A549 (cell line): Measurements from ENCODE around the gene EIF2S3B. TPM values are rescaled to one million over a fixed set of nuclear protein-coding genes. Genes with fewer than 3 reads are reported as not detected.

ENCODE experiments used
- ATAC-seq, 2 experiments: fragments of 200-7000 bp in 1 of 2; fragments of >200 bp in 1 of 2; cut with Nextera tagmentation in 1 of 2; cut with Tn5 transposase in 1 of 2; 3 replicates each; pipeline versions ENCODE4 v1.8.0 to v1.9.1; 2018 to 2020; ENCODE audit warnings: mild to moderate bottlenecking in 1 of 2, moderate library complexity in 1 of 2
- CTCF ChIA-PET: fragments of 300-600 bp; sonication (Branson Sonifier 250); formaldehyde crosslinking; extraction: SDS; loops from one replicate; lab custom pipeline; 2021; ENCODE audit warnings: antibody characterized with exemption, inconsistent platforms; lab: Yijun Ruan, JAX
- POLR2A ChIA-PET: fragments of 350-600 bp; formaldehyde crosslinking; extraction: SDS; loops from one replicate; lab custom pipeline; 2021; ENCODE audit warnings: antibody characterized with exemption, inconsistent platforms; lab: Yijun Ruan, JAX
- DNase-seq, 2 experiments: peaks; one replicate each; pipeline versions ENCODE4 v3.0.0 to v3.0.0-alpha.2; 2011 to 2016; ENCODE audit warnings: low read depth in 1 of 2, low spot score in 1 of 2
- FAIRE-seq: peaks from 2 replicates; lab custom pipeline; 2011; peaks lifted over from hg19 to GRCh38; lab: Jason Lieb, UNC
- H3K27ac ChIP-seq, 2 experiments: fragments of >200 bp; sonication (Bioruptor Twin); formaldehyde crosslinking; 3 replicates each; pipeline ENCODE4 v1.5.1; 2016 to 2017
- H3K4me1 ChIP-seq: fragments of >200 bp; sonication (Bioruptor Twin); formaldehyde crosslinking; 3 replicates; pipeline ENCODE4 v1.6.1; 2016
- H3K4me2 ChIP-seq: fragments of >200 bp; sonication (Bioruptor Twin); formaldehyde crosslinking; 3 replicates; pipeline ENCODE4 v1.6.1; 2016
- H3K4me3 ChIP-seq: fragments of >200 bp; sonication (Bioruptor Twin); formaldehyde crosslinking; 3 replicates; pipeline ENCODE4 v1.5.1; 2016
- H3K9me3 ChIP-seq: fragments of >200 bp; sonication (Bioruptor Twin); formaldehyde crosslinking; 3 replicates; pipeline ENCODE4 v1.6.1; 2016
- ATOH8 ChIP-seq: fragments of 250-450 bp; sonication (Bioruptor Pico); IDR thresholded peaks from 2 replicates; pipeline ENCODE4 v1.5.0; 2020; ENCODE audit warnings: low read depth, mild to moderate bottlenecking, moderate library complexity
- CBX8 ChIP-seq: fragments of 200-600 bp; sonication (generic); IDR thresholded peaks from 2 replicates; pipeline ENCODE4 v1.6.1; 2016
- CHD2 ChIP-seq: fragments of 150-350 bp; IDR thresholded peaks from 2 replicates; pipeline ENCODE4 v1.6.1; 2014; ENCODE audit warnings: low read length; ENCODE audit not compliant: partially characterized antibody
- E2F6 ChIP-seq: IDR thresholded peaks from 2 replicates; pipeline ENCODE4 v1.6.1; 2012; ENCODE audit warnings: low read depth, borderline replicate concordance
- EHMT2 ChIP-seq: fragments of 200-600 bp; sonication (generic); IDR thresholded peaks from 2 replicates; pipeline ENCODE4 v1.6.1; 2016; ENCODE audit warnings: antibody characterized with exemption, low read depth, mild to moderate bottlenecking, moderate library complexity
- ELK1 ChIP-seq: fragments of 150-350 bp; IDR thresholded peaks from 2 replicates; pipeline ENCODE4 v1.6.1; 2014; ENCODE audit warnings: low read depth, mild to moderate bottlenecking, low read length
- ESRRA ChIP-seq: fragments of 150-350 bp; IDR thresholded peaks from 2 replicates; pipeline ENCODE4 v1.6.1; 2014; ENCODE audit warnings: mild to moderate bottlenecking, low read length, borderline replicate concordance
- GATA3 ChIP-seq: IDR thresholded peaks from 2 replicates; pipeline ENCODE4 v1.6.1; 2012; ENCODE audit warnings: borderline replicate concordance
- HES2 ChIP-seq: fragments of >200 bp; sonication (Bioruptor Twin); formaldehyde crosslinking; IDR thresholded peaks from 2 replicates; pipeline ENCODE4 v1.6.1; 2016
- HEYL ChIP-seq: fragments of 250-450 bp; sonication (Bioruptor Pico); IDR thresholded peaks from 2 replicates; pipeline ENCODE4 v1.8.0; 2021; ENCODE audit warnings: mild to moderate bottlenecking, moderate library complexity
- HOXB13 ChIP-seq: fragments of 250-450 bp; sonication (Bioruptor Pico); IDR thresholded peaks from 2 replicates; pipeline ENCODE4 v1.5.0; 2020; ENCODE audit warnings: low read depth, mild to moderate bottlenecking, moderate library complexity
- HOXB5 ChIP-seq: fragments of 250-450 bp; sonication (Bioruptor Pico); IDR thresholded peaks from 2 replicates; pipeline ENCODE4 v1.5.0; 2020; ENCODE audit warnings: mild to moderate bottlenecking, moderate library complexity
- JUNB ChIP-seq: fragments of >200 bp; sonication (Bioruptor Twin); formaldehyde crosslinking; IDR thresholded peaks from 2 replicates; pipeline ENCODE4 v1.6.1; 2016
- KDM1A ChIP-seq: fragments of 200-600 bp; sonication (generic); IDR thresholded peaks from 2 replicates; pipeline ENCODE4 v1.6.1; 2016; ENCODE audit warnings: low read depth, mild to moderate bottlenecking
- MAX ChIP-seq: IDR thresholded peaks from 2 replicates; pipeline ENCODE4 v1.6.1; 2012
- MAZ ChIP-seq: fragments of 150-350 bp; IDR thresholded peaks from 2 replicates; pipeline ENCODE4 v1.6.1; 2014; ENCODE audit warnings: antibody characterized with exemption, low read depth, low read length, borderline replicate concordance
- MYC ChIP-seq: IDR thresholded peaks from 2 replicates; pipeline ENCODE4 v1.6.1; 2012; ENCODE audit warnings: mild to moderate bottlenecking, inconsistent platforms, low read length, improper control_type of control experiment, borderline replicate concordance
- NPAS2 ChIP-seq: fragments of 250-450 bp; sonication (Bioruptor Pico); IDR thresholded peaks from 2 replicates; pipeline ENCODE4 v1.8.0; 2022; ENCODE audit warnings: mild to moderate bottlenecking, moderate library complexity, borderline replicate concordance
- NR3C1 ChIP-seq: fragments of >200 bp; sonication (Bioruptor Twin); formaldehyde crosslinking; IDR thresholded peaks from 3 replicates; pipeline ENCODE4 v1.6.1; 2017
- PBX3 ChIP-seq: IDR thresholded peaks from 2 replicates; pipeline ENCODE4 v1.6.1; 2012
- POLR2A ChIP-seq: IDR thresholded peaks from 2 replicates; pipeline ENCODE4 v1.6.1; 2012; ENCODE audit warnings: mild to moderate bottlenecking, low read length
- RARB ChIP-seq: fragments of 250-450 bp; sonication (Bioruptor Pico); IDR thresholded peaks from 2 replicates; pipeline ENCODE4 v1.8.0; 2021; ENCODE audit warnings: mild to moderate bottlenecking, moderate library complexity
- RCOR1 ChIP-seq: fragments of 150-350 bp; IDR thresholded peaks from 2 replicates; pipeline ENCODE4 v1.6.1; 2014; ENCODE audit warnings: antibody characterized with exemption, low read length, low read depth
- REST ChIP-seq: fragments of 200-600 bp; sonication (generic); IDR thresholded peaks from 2 replicates; pipeline ENCODE4 v1.6.1; 2016; ENCODE audit warnings: antibody characterized with exemption, mild to moderate bottlenecking, moderate library complexity
- TP53 ChIP-seq: fragments of 250-450 bp; sonication (Bioruptor Pico); IDR thresholded peaks from 2 replicates; pipeline ENCODE4 v1.5.0; 2021; ENCODE audit warnings: mild to moderate bottlenecking, moderate library complexity
- USF2 ChIP-seq: fragments of 450-650 bp; IDR thresholded peaks from 2 replicates; pipeline ENCODE4 v1.6.1; 2014; ENCODE audit warnings: antibody characterized with exemption
- ZNF302 ChIP-seq: fragments of 250-450 bp; sonication (Bioruptor Pico); IDR thresholded peaks from 2 replicates; pipeline ENCODE4 v1.9.0; 2021; ENCODE audit warnings: inconsistent platforms, mild to moderate bottlenecking, moderate library complexity
- ZSCAN20 ChIP-seq: fragments of 250-450 bp; sonication (Bioruptor Pico); IDR thresholded peaks from 2 replicates; pipeline ENCODE4 v1.8.0; 2022; ENCODE audit warnings: mild to moderate bottlenecking, moderate library complexity
- WGBS: methylation state at CpG from one replicate; pipeline ENCODE4 v1.1.6; 2017; ENCODE audit errors: missing lambda C conversion rate; 5-methylcytosine and 5-hydroxymethylcytosine counted together
- polyA plus RNA-seq, 4 experiments: library from polyadenylated mRNA; depleted of rRNA in 3 of 4; stranded (reverse); fragments of >200 nt; fragmentation: RNase III in 1 of 4; extraction: RNeasy Plus Mini Kit Qiagen cat#74134 plus additional on column Dnase treatment in 1 of 4; gene quantifications; 2 replicates in 3 of 4; 3 replicates in 1 of 4; pipeline ENCODE4 v1.2.3, GENCODE V29; 2011 to 2017

The EIF2S3B gene
- polyA plus RNA-seq, 2 of the 4 experiments (the other 2 are of a cell fraction), result 0.93 to 1.1 TPM

- DNase-seq, result no peak
- no peak for FAIRE-seq
- H3K9me3 ChIP-seq, result no peaks in the 10 kb centered on the region
- H3K4me2 ChIP-seq, result no peak overlapping the region
- TF ChIP-seq NR3C1 (no peak), REST (no peak), GATA3 (no peak), HOXB5 (no peak), EHMT2 (no peak), NPAS2 (CRISPR knock-in tag) (no peak), MAX (no peak), HES2 (no peak), TP53 (CRISPR knock-in tag) (no peak), KDM1A (no peak), USF2 (no peak), RARB (CRISPR knock-in tag) (no peak), CHD2 (no peak), CBX8 (no peak), MAZ (no peak), PBX3 (no peak)
- 68% methylated on average over 6 of the region's 6 CpGs for WGBS
- CTCF ChIA-PET, result interaction anchor here (0.7 kb wide), 1 partner anchor 117 kb away, joined by 3 read pairs; no protein-coding TSS in a partner anchor
- no peak overlapping the region for H3K4me3 ChIP-seq
- H3K27ac ChIP-seq, result no peak overlapping the region
- POLR2A ChIA-PET, result no interaction called here
- no peak for ATAC-seq
- no peaks in the 10 kb centered on the region for H3K4me1 ChIP-seq
These were observed 51.6 kb downstream of the EIF2S3B start for GRCh38 chr12:10557329-10557728.

GRCh38 chr12:10557766-10558165 lies 52.1 kb downstream of the EIF2S3B start:
- H3K9me3 ChIP-seq, result no peaks in the 10 kb centered on the region
- FAIRE-seq, result no peak
- DNase-seq, result no peak
- H3K4me3 ChIP-seq, result no peak overlapping the region
- no peak for ATAC-seq
- 85% methylated on average over 2 of the region's 2 CpGs for WGBS
- 0 out of 3 replicates have a peak, but pooled peaks cover 3% of the 10 kb centered on the region for H3K4me1 ChIP-seq
- POLR2A ChIA-PET, result no interaction called here
- H3K4me2 ChIP-seq, result no peak overlapping the region
- H3K27ac ChIP-seq, result no peak overlapping the region
- CTCF ChIA-PET, result interaction anchor here (0.7 kb wide), 1 partner anchor 117 kb away, joined by 3 read pairs; no protein-coding TSS in a partner anchor
- TF ChIP-seq GATA3, result no peak
- TF ChIP-seq RCOR1, result no peak
- no peak for TF ChIP-seq USF2
- no peak for TF ChIP-seq ESRRA
- TF ChIP-seq E2F6, result no peak
- no peak for TF ChIP-seq HES2
- TF ChIP-seq ATOH8 (CRISPR knock-in tag), result no peak
- no peak for TF ChIP-seq KDM1A
- no peak for TF ChIP-seq CHD2
- no peak for TF ChIP-seq ZNF302 (CRISPR knock-in tag)
- no peak for TF ChIP-seq MYC
- no peak for TF ChIP-seq POLR2A
- no peak for TF ChIP-seq RARB (CRISPR knock-in tag)
- no peak for TF ChIP-seq ELK1
- no peak for TF ChIP-seq ZSCAN20 (CRISPR knock-in tag)
- no peak for TF ChIP-seq HEYL (CRISPR knock-in tag)
- no peak for TF ChIP-seq JUNB
- no peak for TF ChIP-seq HOXB13 (CRISPR knock-in tag)
